PFSK-1 (cell line): ENCODE data around the gene FEV.

Experiments used
- FOXP2 ChIP-seq: optimal IDR thresholded peaks from 2 replicates; pipeline ENCODE3; 2011; ENCODE audit warnings: borderline replicate concordance, control low read depth, inconsistent platforms; ENCODE audit not compliant: insufficient read depth; ENCODE audit errors: extremely low read length, extremely low read depth
- POLR2AphosphoS5 ChIP-seq: IDR thresholded peaks from 2 replicates; pipeline ENCODE4 v1.6.1; 2012; ENCODE audit warnings: low read depth, mild to moderate bottlenecking, control low read depth, low read length, moderate library complexity
- REST ChIP-seq, 2 experiments: IDR thresholded peaks; 2 replicates each; pipeline versions ENCODE4 v1.6.1 to v1.8.0; 2011 to 2012; ENCODE audit warnings: low read depth in 2 of 2, low read length in 2 of 2, control low read depth in 1 of 2, inconsistent platforms in 1 of 2, mild to moderate bottlenecking in 1 of 2, moderate library complexity in 1 of 2; ENCODE audit not compliant: insufficient read depth in 1 of 2
- SIN3A ChIP-seq: IDR thresholded peaks from 2 replicates; pipeline ENCODE4 v1.6.1; 2012; ENCODE audit warnings: mild to moderate bottlenecking, low read length, moderate library complexity, borderline replicate concordance; ENCODE audit not compliant: insufficient read depth
- TAF1 ChIP-seq: IDR thresholded peaks from 2 replicates; pipeline ENCODE4 v1.6.1; 2012; ENCODE audit warnings: low read length, control low read depth, borderline replicate concordance; ENCODE audit not compliant: insufficient read depth

- TF ChIP-seq POLR2AphosphoS5: no peak
- no peak for TF ChIP-seq FOXP2
- TF ChIP-seq SIN3A: no peak
- TF ChIP-seq TAF1: no peak
- no peak for TF ChIP-seq REST (IDR thresholded peaks at IDR 0.05; ENCODE audit: insufficient read depth in 1 of 2, low read depth in 2 of 2, low read length in 2 of 2)
Measured at GRCh38 chr2:218990612-218991011, 5.6 kb upstream of the FEV start.
